ENCODE results near the gene FRMD3.
"Not testable (repeated sequence)": the region's sequence is repeated elsewhere in the genome, so short reads cannot be mapped to it uniquely, and the experiment has no call there.

The FRMD3 gene

DNA sequence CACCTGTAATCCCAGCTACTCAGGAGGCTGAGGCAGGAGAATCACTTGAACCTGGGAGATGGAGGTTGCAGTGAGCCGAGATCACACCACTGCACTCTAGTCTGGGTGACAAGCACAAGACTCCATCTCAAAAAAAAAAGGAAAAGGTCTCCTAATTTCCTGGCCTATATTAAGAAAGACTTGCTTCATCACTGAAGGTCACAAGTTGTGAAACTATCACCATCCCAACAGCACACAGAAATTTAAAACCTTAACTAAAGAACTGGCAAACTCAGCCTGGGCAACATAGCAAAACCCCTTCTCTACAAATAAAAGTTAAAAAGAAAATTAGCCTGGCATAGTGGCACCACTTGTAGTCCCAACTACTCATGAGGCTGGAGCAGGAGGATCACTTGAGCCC is 17.2 kb downstream of the FRMD3 start:
- no peak for DNase-seq

DNA sequence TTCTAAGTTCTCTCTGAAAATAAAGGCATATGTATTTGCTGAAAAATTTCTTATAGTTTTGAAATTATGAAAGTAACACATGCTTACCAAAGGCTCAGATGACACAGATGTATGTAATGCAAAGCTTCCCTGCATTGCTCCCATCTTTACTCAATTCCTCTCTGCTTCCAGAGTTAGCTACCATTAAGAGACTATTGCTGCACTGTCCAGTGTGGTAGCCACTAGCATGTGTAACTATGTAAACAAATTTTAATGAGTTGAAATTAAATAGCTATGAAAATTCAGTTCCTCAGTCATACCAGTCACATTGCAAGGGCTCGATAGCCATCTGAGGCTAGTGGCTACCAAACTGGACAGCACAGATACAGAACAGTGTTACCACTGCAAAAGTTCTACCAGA is 17.9 kb downstream of the FRMD3 start:
- DNase-seq: no peak

DNA sequence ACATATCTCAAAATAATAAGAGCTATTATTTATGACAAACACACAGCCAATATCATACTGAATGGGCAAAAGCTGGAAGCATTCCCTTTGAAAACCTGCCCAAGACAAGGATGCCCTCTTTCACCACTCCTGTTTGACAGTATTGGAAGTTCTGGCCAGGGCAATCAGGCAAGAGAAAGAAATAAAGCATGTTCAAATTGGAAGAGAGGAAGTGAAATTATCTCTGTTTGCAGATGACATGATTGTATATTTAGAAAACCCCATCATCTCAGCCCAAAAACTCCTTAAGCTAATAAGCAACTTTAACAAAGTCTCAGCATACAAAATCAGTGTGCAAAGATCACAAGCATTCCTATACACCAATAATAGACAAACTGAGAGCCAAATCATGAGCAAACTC is 20.2 kb downstream of the FRMD3 start:
- not testable (repeated sequence) for DNase-seq

DNA sequence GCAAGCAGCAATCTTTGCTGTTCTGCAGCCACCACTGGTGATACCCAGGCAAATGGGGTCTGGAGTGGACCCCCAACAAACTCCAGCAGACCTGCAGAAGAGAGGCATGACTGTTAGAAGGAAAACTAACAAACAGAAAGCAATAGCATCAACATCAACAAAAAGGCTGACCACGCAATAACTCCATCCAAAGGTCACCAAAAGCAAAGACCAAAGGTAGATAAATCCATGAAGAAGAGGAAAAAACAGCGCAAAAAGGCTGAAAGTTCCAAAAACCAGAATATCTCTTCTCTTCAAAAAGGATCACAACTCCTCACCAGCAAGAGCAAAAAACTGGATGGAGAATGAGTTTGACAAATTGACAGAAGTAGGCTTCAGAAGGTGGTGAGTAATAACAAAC is 23.4 kb downstream of the FRMD3 start:
- no peak for DNase-seq

DNA sequence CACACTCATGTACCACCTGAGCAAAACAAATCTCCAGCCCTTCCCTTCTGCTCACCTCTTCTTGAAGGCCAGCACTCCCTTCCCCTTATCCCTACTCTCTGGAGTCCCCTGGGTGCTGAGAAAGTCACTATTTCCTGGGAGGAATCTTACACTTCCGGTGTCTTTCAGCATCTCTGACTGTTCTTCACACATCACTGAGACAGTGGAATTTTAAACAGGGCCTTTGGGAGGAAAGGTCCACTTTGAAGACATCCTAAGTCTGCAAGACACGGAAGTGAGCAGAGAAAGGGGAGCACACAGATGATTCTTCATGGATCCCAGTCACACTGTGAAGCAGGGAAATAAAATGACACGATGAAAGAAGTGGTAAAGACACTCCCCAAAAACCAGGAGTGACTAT is 25.6 kb downstream of the FRMD3 start:
- no peak for DNase-seq

DNA sequence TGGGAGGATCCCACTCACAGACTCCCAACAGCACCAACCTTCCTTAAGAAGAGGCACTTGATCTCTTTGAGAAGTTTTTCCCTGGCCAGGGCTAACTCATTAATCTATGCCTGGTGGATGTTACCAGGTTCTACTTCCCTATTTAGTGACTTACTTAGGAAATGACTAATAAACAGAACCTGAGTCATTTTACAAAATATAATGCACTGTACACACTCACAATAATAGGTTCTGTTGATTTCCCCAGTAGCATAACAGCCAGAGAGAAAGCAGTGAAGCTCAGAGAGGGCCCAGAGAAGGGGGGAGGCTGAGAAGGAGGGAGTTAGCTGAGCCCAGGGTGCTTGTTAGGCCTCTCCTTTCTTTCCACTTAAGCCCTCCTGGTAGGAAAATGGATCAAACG is 27.1 kb downstream of the FRMD3 start:
- DNase-seq: no peak

DNA sequence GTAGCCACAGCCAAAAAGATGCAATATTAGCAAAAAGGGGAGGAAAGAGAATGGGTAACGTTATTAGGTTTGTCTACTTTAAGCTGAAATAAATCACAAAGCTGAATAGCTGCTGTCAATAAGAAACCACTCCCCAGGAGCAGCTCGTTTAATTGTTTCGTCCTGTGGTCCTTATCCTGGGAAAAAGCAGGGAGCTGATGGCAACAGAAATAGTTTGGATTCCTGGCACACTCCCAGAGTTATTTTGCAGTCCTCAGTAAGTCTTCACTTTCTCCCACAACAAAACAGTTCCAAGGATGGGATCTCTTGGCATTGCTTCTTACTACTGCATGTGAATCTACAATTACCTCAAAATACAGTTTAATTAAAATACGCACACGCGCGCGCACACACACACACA is 28.8 kb downstream of the FRMD3 start:
- no peak for DNase-seq

DNA sequence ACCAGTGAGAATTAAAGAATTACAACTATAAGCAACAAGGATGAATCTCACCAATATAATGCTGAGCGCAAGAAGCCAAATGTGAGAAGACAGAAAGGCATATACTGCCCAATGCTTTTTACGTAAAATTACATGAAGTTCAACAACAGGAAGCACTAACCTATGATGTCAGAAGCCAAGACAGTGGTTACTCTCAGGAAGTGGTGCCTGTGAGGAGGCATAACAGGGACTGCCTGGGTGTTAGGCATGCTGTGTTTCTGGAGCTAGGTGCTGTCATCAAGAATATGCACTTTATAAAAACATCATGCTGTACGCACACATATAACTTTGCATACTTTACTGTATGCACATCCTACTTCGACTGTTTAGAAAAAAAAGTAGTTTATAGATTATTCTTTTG is 30.1 kb downstream of the FRMD3 start:
- no peak for DNase-seq

DNA sequence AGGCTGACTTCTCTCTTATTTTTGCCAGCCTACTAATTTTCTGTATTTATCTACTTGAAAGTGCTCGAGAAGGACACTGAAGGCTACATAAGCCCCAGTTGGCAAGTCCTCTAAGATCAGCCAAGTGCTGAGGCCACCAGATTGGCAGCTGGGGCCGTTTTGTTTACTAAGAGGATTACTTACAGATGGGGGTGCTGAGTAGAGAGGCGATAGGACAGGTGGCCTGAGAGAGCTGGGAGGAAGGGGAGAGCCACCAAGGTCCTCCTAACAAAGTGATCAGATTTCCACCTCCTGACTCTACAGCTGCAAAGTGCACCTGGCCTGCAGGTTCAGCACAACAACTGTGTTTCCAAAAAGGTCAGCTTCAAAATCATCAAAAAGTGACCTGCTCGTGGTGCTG is 32.9 kb downstream of the FRMD3 start:
- no peak for DNase-seq

DNA sequence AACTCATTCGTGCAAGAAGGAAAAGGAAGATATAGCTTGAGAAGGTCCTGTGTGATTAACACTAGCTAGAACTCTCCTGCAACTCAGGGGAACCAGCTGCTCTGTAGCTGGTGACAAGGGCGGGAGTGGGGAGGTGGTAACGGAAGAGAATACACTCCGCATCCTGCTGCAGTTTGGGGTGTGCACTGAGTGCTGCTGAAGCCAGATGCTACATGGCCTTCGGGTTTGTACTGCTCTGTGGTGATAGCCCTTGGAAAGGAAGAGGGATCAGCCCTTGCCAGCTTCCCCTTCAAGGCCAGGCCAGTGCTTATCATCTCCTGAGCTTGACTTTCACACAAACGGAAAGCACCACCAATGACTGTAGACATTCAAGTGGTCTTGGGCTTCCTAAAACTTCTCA is 34.3 kb downstream of the FRMD3 start:
- DNase-seq: no peak

DNA sequence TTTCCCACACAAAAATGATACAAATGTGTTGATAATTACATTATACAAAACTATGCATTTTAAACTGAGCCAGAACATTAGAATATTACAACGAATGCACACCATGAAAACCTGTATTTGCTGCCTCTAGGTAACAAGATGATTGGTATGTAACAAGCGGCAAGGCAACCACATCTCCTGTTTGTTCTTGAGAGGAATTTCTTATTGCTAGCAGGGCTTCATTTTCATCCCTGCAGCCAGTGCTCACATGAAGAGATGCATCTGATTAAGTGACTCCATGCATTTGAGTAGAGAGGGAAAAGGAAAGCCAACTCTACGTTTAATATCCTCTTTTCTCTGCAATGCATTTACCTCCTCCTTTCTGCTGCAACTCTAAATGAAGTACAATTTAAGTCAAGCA is 36.6 kb downstream of the FRMD3 start:
- DNase-seq: no peak

DNA sequence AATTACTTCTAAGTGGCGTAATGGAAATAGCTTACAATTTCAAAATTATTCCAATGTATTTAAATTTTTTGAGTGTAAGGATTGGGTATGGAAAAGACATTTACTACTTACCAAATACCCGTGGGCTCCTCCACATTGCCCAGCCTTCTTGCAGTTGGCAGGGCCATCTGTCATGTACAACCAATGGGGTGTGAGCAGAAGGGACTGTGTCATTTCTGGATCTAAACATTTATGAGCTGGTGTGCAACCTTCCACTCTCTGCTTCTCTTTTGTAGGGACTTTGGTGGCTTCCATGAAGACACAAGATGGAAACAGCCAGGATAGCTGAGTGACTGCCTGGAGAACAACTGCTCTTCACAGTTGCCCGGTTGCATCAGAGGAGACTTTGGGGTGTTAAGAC is 40.8 kb downstream of the FRMD3 start:
- DNase-seq: no peak

DNA sequence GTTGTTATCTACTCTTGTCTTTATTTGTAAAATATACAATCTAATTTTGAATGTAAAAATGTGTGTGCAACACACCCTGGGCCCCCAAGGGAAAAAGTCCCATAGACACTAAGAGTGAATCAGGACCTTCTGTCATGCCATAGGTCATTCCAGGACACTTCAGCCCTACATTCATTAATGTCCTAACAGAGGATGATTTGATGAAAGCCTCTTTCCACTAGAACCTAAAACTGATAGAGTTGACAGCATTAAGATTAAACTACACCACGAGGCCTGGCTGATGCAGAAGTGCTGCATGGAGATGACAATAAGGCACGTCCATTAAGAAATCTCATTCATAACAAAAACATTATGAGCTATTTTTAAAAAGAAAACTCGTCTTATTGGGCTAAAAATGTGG is 46.2 kb downstream of the FRMD3 start:
- DNase-seq: no peak

DNA sequence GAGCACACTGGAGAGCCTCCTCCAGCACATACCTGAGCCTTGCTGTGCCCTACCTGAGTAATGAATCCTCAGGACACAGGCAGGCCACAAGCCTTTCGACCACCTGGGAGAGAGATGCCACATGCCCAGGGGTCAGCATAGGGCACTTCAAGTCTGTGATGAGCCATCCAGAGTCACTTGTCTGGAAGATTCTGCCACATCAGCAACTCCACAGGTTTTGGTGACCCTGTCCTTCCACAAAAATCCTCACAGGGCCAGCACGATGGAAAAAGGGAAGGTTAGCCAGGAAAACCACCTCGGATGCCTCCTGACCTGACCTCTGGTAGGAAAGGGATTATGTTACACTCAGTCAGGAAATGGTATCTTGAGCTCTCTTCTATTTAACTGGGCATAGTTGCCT is 46.8 kb downstream of the FRMD3 start:
- DNase-seq: no peak

DNA sequence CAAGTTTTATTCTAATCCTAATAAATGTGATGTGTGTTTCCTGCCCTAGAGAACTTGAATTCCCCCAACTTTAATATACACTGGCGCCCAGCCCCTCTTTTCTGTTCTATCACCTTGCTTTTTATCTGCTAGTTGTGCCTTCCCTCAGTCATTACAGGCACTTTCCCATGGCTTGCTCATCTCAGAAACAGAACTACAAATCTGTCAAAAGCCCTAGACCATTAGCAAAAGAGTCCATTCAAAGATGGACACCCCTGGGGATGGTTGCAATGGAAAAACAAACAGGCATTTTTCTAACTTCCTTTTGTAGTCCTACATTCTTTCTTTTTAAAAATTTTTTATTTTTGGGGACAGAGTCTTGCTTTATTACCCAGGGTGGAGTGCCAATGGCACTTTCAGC is 48.2 kb downstream of the FRMD3 start:
- no peak for DNase-seq

DNA sequence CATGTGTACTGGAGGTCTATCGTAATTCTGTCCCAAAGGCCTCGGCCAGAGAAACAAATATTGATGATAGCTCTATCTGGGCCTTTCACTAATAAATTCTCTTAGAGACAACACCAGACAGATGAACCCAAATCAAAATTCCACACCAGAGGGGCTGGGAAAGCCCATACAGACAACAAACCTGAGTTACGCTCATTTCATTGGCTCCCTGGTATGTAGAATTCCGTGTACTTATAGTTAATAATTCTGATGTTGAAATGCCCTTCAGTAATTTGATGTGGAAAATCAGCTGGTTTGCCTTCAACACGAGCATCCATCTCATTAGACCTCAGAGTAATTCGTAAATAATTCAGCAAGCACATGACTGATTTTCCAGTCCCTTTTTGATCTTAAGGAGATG is 53.2 kb downstream of the FRMD3 start:
- DNase-seq: no peak

DNA sequence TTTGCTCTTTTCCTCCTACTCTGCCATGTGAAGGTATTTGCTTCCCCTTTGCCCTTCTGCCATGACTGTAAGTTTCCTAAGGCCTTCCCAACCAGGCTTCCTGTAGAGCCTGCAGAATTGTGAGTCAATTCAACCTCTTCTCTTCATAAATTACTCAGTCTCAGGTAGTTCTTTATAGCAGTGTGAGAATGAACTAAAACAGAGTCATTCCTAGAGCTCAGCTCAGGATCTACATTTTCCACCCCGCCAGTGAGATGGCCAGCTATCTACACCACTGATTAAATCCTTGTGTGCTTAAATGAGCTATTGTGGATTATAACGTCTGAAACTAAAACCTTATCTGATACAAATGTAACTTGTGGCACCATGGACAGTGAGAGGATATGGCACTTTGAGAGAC is 55.0 kb downstream of the FRMD3 start:
- DNase-seq: no peak

DNA sequence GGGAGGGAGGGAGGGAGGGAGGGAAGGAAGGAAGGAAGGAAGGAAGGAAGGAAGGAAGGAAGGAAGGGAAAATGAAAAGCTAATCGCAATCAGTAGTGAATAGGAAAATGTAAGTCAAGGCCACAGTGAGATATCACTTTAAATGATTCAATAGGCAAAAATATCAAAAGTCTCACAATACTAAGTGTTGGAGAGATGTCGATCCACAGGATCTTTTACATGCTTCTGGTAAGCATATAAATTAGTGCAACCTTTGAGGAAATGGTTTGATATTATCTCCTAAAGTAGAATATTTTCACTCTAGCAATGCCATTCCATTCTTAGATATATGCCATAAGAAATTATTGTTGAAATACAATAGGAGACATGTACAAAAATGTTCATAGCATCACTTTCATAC is 58.4 kb downstream of the FRMD3 start:
- DNase-seq: no peak

DNA sequence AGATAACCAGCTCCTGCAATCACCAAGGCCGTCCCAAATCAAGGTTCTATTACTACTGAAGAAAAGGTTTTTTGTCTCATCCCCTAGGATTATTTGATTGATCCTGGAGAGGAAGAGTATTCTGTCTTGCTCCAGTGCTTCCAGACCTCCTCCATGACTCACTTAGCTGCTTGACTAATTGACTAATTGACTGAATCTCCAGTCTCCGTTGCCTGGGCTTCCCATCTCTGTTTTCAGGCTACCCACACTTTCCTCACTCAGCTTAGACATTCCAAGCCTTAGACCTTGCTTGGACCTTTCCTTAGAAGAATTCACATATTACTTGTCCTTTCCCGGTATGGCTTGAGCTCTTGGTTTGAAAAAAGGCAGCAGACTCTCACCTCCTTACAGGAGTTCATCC is 60.6 kb downstream of the FRMD3 start:
- no peak for DNase-seq

DNA sequence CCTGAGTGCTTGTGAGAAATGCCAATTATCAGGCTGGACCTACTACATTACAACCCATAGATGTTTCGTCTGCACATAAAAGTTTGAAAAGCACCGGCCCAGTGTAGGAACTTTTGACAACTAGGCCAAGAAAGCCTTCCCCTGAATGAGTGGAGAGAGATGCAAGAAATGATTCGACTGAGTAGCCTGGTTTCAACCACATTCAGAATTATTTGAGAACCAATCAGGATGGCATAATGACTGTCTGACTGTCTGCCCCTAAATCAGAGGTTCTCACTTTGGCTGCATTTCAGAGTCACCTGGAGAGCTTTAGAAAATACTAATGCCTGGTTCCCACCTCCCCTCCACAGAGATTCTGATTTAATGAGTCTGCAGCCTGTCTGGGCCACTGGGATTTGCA is 61.1 kb downstream of the FRMD3 start:
- DNase-seq: no peak

DNA sequence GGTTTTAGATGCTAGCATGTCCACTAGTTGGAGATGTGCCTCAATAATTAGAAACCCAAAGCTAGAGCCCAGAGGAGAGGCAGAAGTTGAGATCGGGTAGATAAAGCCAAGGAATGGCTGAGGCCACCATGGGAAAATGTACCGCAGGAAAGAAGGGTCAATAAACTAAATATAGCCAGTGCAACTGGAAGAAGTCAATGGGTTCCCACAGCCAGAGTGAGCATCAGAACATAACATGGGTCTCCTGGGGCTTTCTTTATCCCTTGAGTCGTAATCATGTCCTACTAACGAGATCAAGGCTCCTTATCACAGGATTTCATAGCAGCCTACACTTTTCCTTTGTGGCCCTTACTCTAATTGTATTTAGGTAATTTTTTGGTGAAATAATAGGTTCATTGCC is 61.7 kb downstream of the FRMD3 start:
- no peak for DNase-seq

DNA sequence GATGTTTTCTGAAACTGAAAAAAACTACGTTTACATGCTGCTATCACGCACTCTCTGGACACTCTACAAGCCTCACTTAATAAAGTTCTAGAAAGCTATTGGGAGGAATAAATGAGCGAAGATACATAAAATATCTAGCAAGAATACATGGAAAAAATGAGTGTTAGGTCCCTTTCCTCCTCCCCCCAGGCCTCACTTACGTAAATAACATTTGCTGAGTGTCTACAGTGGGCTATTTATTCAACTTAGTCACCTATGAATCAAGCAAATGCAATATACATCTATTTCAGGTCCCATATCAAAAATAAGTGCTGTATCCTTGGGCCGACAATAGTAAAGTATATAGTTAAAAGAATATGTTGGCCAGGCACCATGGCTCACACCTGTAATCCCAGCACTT is 62.5 kb downstream of the FRMD3 start:
- no peak for DNase-seq

DNA sequence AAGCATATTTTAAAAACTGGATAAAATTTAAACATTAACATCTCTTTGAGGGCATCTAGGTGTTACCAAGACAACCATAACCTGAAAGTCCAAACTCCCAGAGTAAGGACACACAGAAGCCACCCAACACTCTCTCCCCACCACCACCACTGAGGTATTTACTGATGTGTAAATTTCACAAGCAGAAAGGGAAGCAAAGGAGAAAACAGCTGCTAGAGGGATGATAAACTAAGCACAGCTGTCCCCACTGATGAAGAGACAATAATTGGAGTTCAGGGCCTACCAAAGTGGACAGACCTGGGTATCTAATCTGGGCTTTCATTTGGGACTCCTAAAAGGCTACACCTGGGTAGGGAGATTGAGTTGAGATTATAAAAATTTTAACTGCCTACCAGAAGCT is 63.6 kb downstream of the FRMD3 start:
- no peak for DNase-seq

DNA sequence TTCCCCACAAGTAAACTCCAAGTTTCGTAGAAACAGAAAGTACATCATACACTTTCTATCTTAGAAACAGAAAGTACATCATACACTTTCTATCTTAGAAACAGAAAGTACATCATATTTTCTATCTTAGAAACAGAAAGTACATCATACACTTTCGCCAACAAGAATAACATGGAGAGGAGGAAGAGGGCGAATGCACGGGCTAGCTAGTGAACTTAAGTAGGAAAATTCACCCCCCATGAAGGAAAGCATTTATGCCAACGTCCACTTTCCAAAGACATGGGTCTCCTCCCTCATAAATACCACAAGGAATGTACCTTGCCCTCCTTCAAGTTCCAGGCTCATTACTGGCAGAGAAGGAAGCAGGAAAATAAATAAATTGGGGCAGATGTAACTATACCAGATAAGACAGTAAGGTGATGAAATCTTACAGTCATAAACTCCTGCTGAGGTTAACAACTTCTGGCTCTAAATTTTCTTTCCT is 64.7 kb downstream of the FRMD3 start:
- no peak for DNase-seq

DNA sequence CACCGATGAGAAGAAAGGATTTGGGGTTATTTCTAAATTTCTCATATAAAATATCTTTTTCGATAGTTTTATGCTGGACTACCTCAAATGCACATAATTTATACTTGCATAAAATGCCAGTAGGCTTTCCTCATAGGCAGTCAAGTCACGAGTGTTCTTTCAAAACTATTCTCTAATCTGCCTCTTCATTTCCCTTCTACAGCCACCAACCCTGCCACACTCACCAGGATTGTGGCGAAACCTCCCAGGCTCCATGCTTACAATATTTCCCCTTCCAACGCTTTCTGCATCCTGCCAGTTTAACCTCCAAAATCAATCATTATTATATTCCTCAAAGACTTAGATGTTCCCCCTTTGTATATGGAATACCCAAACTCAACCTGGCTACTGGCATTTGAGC is 65.4 kb downstream of the FRMD3 start:
- no peak for DNase-seq

DNA sequence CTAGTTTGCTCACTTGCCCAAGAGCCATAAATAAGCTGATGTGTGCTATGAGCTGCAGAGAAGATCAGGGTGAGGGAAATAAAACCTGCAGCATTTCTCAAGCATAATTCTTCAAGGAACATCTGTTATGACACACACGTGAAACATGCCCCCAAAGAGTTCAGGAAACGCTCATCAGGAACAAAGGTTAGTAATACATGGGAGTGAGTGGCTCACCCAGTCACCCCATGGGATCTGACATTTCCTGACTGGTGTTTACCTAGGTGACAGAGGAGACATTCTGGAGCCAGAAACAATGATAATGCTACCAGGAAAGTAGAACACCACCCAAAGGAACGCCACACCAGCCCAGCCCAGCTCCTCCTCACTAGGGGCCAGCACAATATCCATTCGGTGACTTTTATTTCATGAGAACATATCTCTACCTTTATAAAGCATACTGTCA is 66.0 kb downstream of the FRMD3 start:
- DNase-seq: no peak

All from NCI-H2227 treated with DMSO at 0.1 percent for 48 hours (cell line).